ENCODE measurements around the gene SEPHS1. TPM values are rescaled to one million over a fixed set of nuclear protein-coding genes. Genes with fewer than 3 reads are reported as not detected.

Gene SEPHS1
- total and polyA plus RNA-seq, 8 donors = 33.3 to 134 (median 108) TPM

GRCh38 chr10:13315361-13315760 is 32.7 kb downstream of the SEPHS1 start:
- Histone ChIP-seq H3K9me3 (no peaks in the 10 kb centered on the region), H3K27ac (no peak overlapping the region), H3K4me1 (no peaks in the 10 kb centered on the region), H3K4me3 (no peak overlapping the region), H3K27me3 (no peaks in the 10 kb centered on the region), H3K36me3 (peaks cover 0 to 24% of the 10 kb centered on the region in 2 donors)
- no peak for TF ChIP-seq CTCF (IDR thresholded peaks at IDR 0.05)
- intact Hi-C loops (cut with DNase I) = no loop called here
- DNase-seq (no peak), ATAC-seq (no peak)

DNA sequence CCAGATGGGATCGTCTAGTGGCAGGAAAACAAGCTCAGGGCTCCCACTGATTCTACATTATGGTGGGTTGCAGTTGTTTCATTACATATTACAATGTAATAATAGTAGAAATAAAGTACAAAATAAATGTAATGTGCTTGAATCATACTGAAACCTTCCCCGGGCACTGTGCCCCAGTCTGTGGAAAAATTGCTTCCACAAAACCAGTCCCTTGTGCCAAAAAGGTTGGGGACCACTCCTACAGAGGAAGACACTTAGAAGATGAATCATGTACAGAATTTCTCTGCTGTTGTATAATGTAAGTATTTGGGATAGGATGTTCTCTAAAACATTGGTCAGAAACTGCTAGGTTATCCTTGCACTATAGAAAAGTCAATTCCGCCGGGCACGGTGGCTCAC is 36.9 kb downstream of the SEPHS1 start:
- H3K27me3 ChIP-seq = no peaks in the 10 kb centered on the region
- DNase-seq = no peak
- no peak overlapping the region for H3K4me3 ChIP-seq
- H3K4me1 ChIP-seq = no peaks in the 10 kb centered on the region
- H3K27ac ChIP-seq = no peak overlapping the region
- no peaks in the 10 kb centered on the region for H3K36me3 ChIP-seq
- H3K9me3 ChIP-seq = no peaks in the 10 kb centered on the region
- intact Hi-C loops (cut with DNase I) = no loop called here
- ATAC-seq = no peak
- TF ChIP-seq CTCF (IDR thresholded peaks at IDR 0.05) = no peak

DNA sequence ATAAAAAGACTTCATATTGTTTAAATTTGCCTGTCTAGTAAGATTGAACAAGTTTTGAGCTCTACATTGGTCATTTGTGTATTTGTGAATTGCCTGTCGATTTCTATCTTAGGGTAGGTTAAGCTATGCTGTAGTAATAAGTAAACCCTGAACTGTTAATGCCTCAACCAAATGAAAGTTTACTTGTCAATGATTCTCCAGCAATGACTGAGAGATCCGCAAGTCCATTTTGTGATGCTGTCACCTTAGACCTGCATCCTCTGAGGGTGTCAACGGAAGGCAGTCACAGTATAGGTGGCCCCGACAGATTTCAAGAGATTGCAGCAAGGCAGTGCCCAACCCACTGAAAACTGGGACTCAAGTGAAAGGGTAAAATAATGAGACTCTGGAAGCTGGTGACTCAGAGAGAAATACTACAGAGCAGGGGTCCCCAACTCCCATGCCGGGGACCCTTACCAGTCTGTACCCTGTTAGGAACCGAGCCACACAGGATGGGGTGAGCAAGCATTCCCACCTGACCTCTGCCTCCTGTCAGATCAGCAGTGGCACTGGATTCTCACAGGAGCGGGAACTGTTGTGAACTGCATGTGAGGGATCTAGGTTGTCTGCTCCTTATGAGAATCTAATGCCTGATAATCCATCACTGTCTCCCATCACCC is 37.4 kb downstream of the SEPHS1 start:
- no peaks in the 10 kb centered on the region for H3K9me3 ChIP-seq
- no peak overlapping the region for H3K4me3 ChIP-seq
- TF ChIP-seq CTCF (IDR thresholded peaks at IDR 0.05) = no peak
- no peaks in the 10 kb centered on the region for H3K4me1 ChIP-seq
- no peak overlapping the region for H3K27ac ChIP-seq
- intact Hi-C loops (cut with DNase I) = no loop called here
- H3K36me3 ChIP-seq = no peaks in the 10 kb centered on the region
- H3K27me3 ChIP-seq = no peaks in the 10 kb centered on the region
- DNase-seq (no peak), ATAC-seq (no peak)

DNA sequence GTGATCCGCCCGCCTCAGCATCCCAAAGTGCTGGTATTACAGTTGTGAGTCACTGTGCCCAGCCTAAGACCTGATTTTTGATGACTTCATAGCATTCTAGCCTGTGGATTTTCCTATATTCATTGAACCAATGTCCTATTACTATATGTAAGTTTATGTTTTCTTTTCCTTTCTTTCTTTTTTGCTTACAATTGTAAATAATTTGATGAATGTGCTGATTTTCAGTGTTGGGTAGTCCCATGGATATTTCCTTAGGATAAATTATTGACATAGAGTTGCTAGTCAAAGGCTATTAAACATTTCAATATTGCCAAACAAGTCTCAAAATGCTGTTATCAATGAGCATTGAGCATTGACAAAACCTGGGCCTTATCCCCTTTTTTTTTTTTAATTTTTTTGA is 38.3 kb downstream of the SEPHS1 start:
- DNase-seq (no peak), ATAC-seq (no peak)
- no peak for TF ChIP-seq CTCF (IDR thresholded peaks at IDR 0.05)
- H3K4me1 ChIP-seq = no peaks in the 10 kb centered on the region
- H3K27ac ChIP-seq = no peak overlapping the region
- no peaks in the 10 kb centered on the region for H3K9me3 ChIP-seq
- no peaks in the 10 kb centered on the region for H3K27me3 ChIP-seq
- H3K4me3 ChIP-seq = no peak overlapping the region
- no peaks in the 10 kb centered on the region for H3K36me3 ChIP-seq
- intact Hi-C loops (cut with DNase I) = no loop called here

GRCh38 chr10:13308096-13308495 is 40.0 kb downstream of the SEPHS1 start:
- Histone ChIP-seq H3K36me3 (no peaks in the 10 kb centered on the region), H3K27ac (no peak overlapping the region), H3K9me3 (no peaks in the 10 kb centered on the region), H3K27me3 (no peaks in the 10 kb centered on the region), H3K4me1 (no peaks in the 10 kb centered on the region), H3K4me3 (no peak overlapping the region)
- no peak for TF ChIP-seq CTCF (IDR thresholded peaks at IDR 0.05)
- intact Hi-C loops (cut with DNase I) = no loop called here
- no peak for ATAC-seq
- peak in 1 of 4 donors; percentile 31 for DNase-seq
